BLaER1 treated with 17β-estradiol and CSF1 and Interleukin-3, amounts not matched to agents 10 nM and 100 nM (cell line): ENCODE data around the gene LY86.
A peak's percentile ranks its signal among the peaks of the same experiment; 100 is the strongest.

Source experiments
- H3K27ac ChIP-seq, 11 experiments: shearing (Covaris generic); formaldehyde crosslinking; 2 replicates each; pipeline ENCODE4 v1.8.1; 2022
- H3K27me3 ChIP-seq, 11 experiments: shearing (Covaris generic); formaldehyde crosslinking; 2 replicates each; pipeline ENCODE4 v1.8.1; 2022
- H3K36me3 ChIP-seq, 11 experiments: shearing (Covaris generic); formaldehyde crosslinking; 2 replicates each; pipeline ENCODE4 v1.8.1; 2022
- H3K4me1 ChIP-seq, 10 experiments: shearing (Covaris generic); formaldehyde crosslinking; 2 replicates each; pipeline ENCODE4 v1.8.1; 2022
- H3K4me2 ChIP-seq, 11 experiments: shearing (Covaris generic); formaldehyde crosslinking; 2 replicates each; pipeline ENCODE4 v1.8.1; 2022
- H3K4me3 ChIP-seq, 10 experiments: shearing (Covaris generic); formaldehyde crosslinking; 2 replicates each; pipeline ENCODE4 v1.8.1; 2022
- H3K9ac ChIP-seq, 11 experiments: shearing (Covaris generic); formaldehyde crosslinking; 2 replicates each; pipeline ENCODE4 v1.8.1; 2022
- H3K9me3 ChIP-seq, 11 experiments: shearing (Covaris generic); formaldehyde crosslinking; replicated peaks in 1 of 11; 2 replicates each; pipeline ENCODE4 v1.8.1; 2022
- H4K20me1 ChIP-seq, 11 experiments: shearing (Covaris generic); formaldehyde crosslinking; 2 replicates each; pipeline ENCODE4 v1.8.1; 2022
- Cebpa-rat ChIP-seq, 11 experiments: shearing (Covaris generic); IDR thresholded peaks; 2 replicates each; pipeline ENCODE4 v1.8.1; 2022

LY86 gene

GRCh38 chr6:6565069-6565468 is 23.5 kb upstream of the LY86 start:
- TF ChIP-seq Cebpa-rat (IDR thresholded peaks at IDR 0.05), result no peak
- Histone ChIP-seq H3K4me3 (no peak overlapping the region), H3K4me2 (no peak overlapping the region), H3K27me3 (no peaks in the 10 kb centered on the region), H3K36me3 (no peaks in the 10 kb centered on the region), H3K9ac (no peak overlapping the region), H3K27ac (no peak overlapping the region), H3K4me1 (peaks cover 0 to 12% (median 0%) of the 10 kb centered on the region in 10 experiments; a peak in 2 of 20 replicates), H4K20me1 (no peaks in the 10 kb centered on the region), H3K9me3 (peaks cover 4 to 10% (median 6%) of the 10 kb centered on the region in 11 experiments; a peak in 12 of 22 replicates)

GRCh38 chr6:6565488-6565887 is 23.0 kb upstream of the LY86 start:
- Histone ChIP-seq H3K9ac (no peak overlapping the region), H3K27me3 (no peaks in the 10 kb centered on the region), H3K36me3 (no peaks in the 10 kb centered on the region), H4K20me1 (no peaks in the 10 kb centered on the region), H3K27ac (no peak overlapping the region), H3K4me2 (no peak overlapping the region), H3K4me1 (peaks cover 0 to 9% (median 0%) of the 10 kb centered on the region in 10 experiments; a peak in 2 of 20 replicates), H3K4me3 (no peak overlapping the region), H3K9me3 (peaks cover 4 to 10% (median 6%) of the 10 kb centered on the region in 11 experiments; a peak in 12 of 22 replicates)
- TF ChIP-seq Cebpa-rat (IDR thresholded peaks at IDR 0.05), result no peak

- Histone ChIP-seq H3K4me1 (peaks cover 0 to 9% (median 0%) of the 10 kb centered on the region in 10 experiments; a peak in 2 of 20 replicates), H3K36me3 (no peaks in the 10 kb centered on the region), H3K27me3 (no peaks in the 10 kb centered on the region), H3K4me3 (no peak overlapping the region), H3K9ac (no peak overlapping the region), H3K9me3 (peaks cover 4 to 10% (median 6%) of the 10 kb centered on the region in 11 experiments; a peak in 12 of 22 replicates), H3K27ac (no peak overlapping the region), H4K20me1 (no peaks in the 10 kb centered on the region), H3K4me2 (no peak overlapping the region)
- TF ChIP-seq Cebpa-rat (IDR thresholded peaks at IDR 0.05), result no peak
Observed at GRCh38 chr6:6566766-6567165, 21.8 kb upstream of the LY86 start.

GRCh38 chr6:6569096-6569810 is 19.3 kb upstream of the LY86 start:
- Histone ChIP-seq H3K4me1 (peaks cover 0 to 7% (median 0%) of the 10 kb centered on the region in 10 experiments; a peak in 2 of 20 replicates), H3K9ac (no peak overlapping the region), H3K4me3 (no peak overlapping the region), H3K27me3 (no peaks in the 10 kb centered on the region), H3K36me3 (no peaks in the 10 kb centered on the region), H4K20me1 (no peaks in the 10 kb centered on the region), H3K9me3 (peaks cover 6 to 13% (median 8%) of the 10 kb centered on the region in 11 experiments; a peak in 17 of 22 replicates), H3K4me2 (peak overlapping the region in 3 of 11 experiments; percentile 6 to 22 (median 18); a peak in 1 of 22 replicates), H3K27ac (no peak overlapping the region)
- TF ChIP-seq Cebpa-rat (IDR thresholded peaks at IDR 0.05), result peak in 2 of 11 experiments; percentile 9 to 11; a peak in 2 of 22 replicates

GRCh38 chr6:6569811-6570164 is 18.7 kb upstream of the LY86 start:
- no peak overlapping the region for H3K4me2 ChIP-seq
- TF ChIP-seq Cebpa-rat (IDR thresholded peaks at IDR 0.05), result no peak

GRCh38 chr6:6570929-6571671 is 17.4 kb upstream of the LY86 start:
- Histone ChIP-seq H3K4me1 (peaks cover 0 to 7% (median 0%) of the 10 kb centered on the region in 10 experiments; a peak in 2 of 20 replicates), H3K4me2 (0 out of 22 replicates have a peak overlapping the region, but pooled peaks of 1 of the 11 experiments have one; percentile 11), H4K20me1 (no peaks in the 10 kb centered on the region), H3K27ac (no peak overlapping the region), H3K36me3 (no peaks in the 10 kb centered on the region), H3K9me3 (peaks cover 7 to 23% (median 13%) of the 10 kb centered on the region in 11 experiments; a peak in 21 of 22 replicates), H3K27me3 (no peaks in the 10 kb centered on the region), H3K9ac (no peak overlapping the region), H3K4me3 (no peak overlapping the region)
- TF ChIP-seq Cebpa-rat (IDR thresholded peaks at IDR 0.05), result no peak

More at GRCh38 chr6:6569811-6570164, 18.7 kb upstream of the LY86 start:
- H4K20me1 ChIP-seq, result no peaks in the 10 kb centered on the region
- H3K27me3 ChIP-seq, result no peaks in the 10 kb centered on the region
- no peak overlapping the region for H3K4me3 ChIP-seq
- no peaks in the 10 kb centered on the region for H3K36me3 ChIP-seq
- peaks cover 0 to 7% (median 0%) of the 10 kb centered on the region in 10 experiments; a peak in 2 of 20 replicates for H3K4me1 ChIP-seq
- no peak overlapping the region for H3K27ac ChIP-seq
- peaks cover 6 to 18% (median 8%) of the 10 kb centered on the region in 11 experiments; a peak in 17 of 22 replicates for H3K9me3 ChIP-seq
- H3K9ac ChIP-seq, result no peak overlapping the region

GRCh38 chr6:6575143-6575542 is 13.4 kb upstream of the LY86 start:
- Histone ChIP-seq H3K4me3 (no peak overlapping the region), H3K27ac (no peak overlapping the region), H3K4me2 (no peak overlapping the region), H3K27me3 (no peaks in the 10 kb centered on the region), H3K4me1 (peaks cover 6 to 19% (median 10%) of the 10 kb centered on the region in 10 experiments; a peak in 16 of 20 replicates), H4K20me1 (no peaks in the 10 kb centered on the region), H3K9me3 (peaks cover 18 to 30% (median 21%) of the 10 kb centered on the region in 11 experiments), H3K9ac (no peak overlapping the region), H3K36me3 (no peaks in the 10 kb centered on the region)
- no peak for TF ChIP-seq Cebpa-rat (IDR thresholded peaks at IDR 0.05)

GRCh38 chr6:6577735-6578134 is 10.8 kb upstream of the LY86 start:
- Histone ChIP-seq H3K4me2 (no peak overlapping the region), H3K27me3 (no peaks in the 10 kb centered on the region), H3K9ac (no peak overlapping the region), H3K36me3 (no peaks in the 10 kb centered on the region; a peak in 2 of 22 replicates), H3K4me1 (peaks cover 6 to 20% (median 8%) of the 10 kb centered on the region in 10 experiments; a peak in 16 of 20 replicates), H3K9me3 (peaks cover 21 to 44% (median 34%) of the 10 kb centered on the region in 11 experiments), H3K4me3 (no peak overlapping the region), H4K20me1 (no peaks in the 10 kb centered on the region), H3K27ac (no peak overlapping the region)
- TF ChIP-seq Cebpa-rat (IDR thresholded peaks at IDR 0.05), result no peak

- H3K27ac ChIP-seq, result peak overlapping the region in 3 of 11 experiments; percentile 20 to 32 (median 25); a peak in 3 of 22 replicates
- H3K4me1 ChIP-seq, result peaks cover 13 to 27% (median 16%) of the 10 kb centered on the region in 10 experiments
- no peaks in the 10 kb centered on the region for H4K20me1 ChIP-seq
- peak overlapping the region in 9 of 11 experiments; percentile 7 to 73 (median 55); a peak in 14 of 22 replicates for H3K4me2 ChIP-seq
- TF ChIP-seq Cebpa-rat (IDR thresholded peaks at IDR 0.05), result peak in 3 of 11 experiments; percentile 16 to 60 (median 45); a peak in 4 of 22 replicates
- peaks cover 13 to 31% (median 26%) of the 10 kb centered on the region in 11 experiments for H3K9me3 ChIP-seq
- H3K27me3 ChIP-seq, result no peaks in the 10 kb centered on the region
- no peaks in the 10 kb centered on the region; a peak in 2 of 22 replicates for H3K36me3 ChIP-seq
- no peak overlapping the region for H3K9ac ChIP-seq
- H3K4me3 ChIP-seq, result no peak overlapping the region
Observed at GRCh38 chr6:6579281-6579680, 9.2 kb upstream of the LY86 start.
